ENCODE data around the gene FBXO46. TPM values are rescaled to one million over a fixed set of nuclear protein-coding genes. Genes with fewer than 3 reads are reported as not detected.

FBXO46 gene
- total RNA-seq, 1 experiment from 2014 or later, result 12.8 TPM

- H3K27ac ChIP-seq (ENCODE audit: low read length), result no peak overlapping the region
- H3K4me2 ChIP-seq (ENCODE audit: low read length), result no peak overlapping the region
- intact Hi-C loops (cut with micrococcal nuclease), result no loop called here
- no peaks in the 10 kb centered on the region for H3K9me3 ChIP-seq (ENCODE audit: low read length)
- no peak for TF ChIP-seq EZH2 (IDR thresholded peaks at IDR 0.05; ENCODE audit: low read length, unreplicated experiment)
- DNase-seq (no peak), ATAC-seq (no peak)
- no peaks in the 10 kb centered on the region for H4K20me1 ChIP-seq (ENCODE audit: low read length)
- no peaks in the 10 kb centered on the region for H3K9me2 ChIP-seq (replicated peaks; ENCODE audit: low read length)
- H2AFZ ChIP-seq (ENCODE audit: low read length), result no peak overlapping the region
- ChIA-PET POLR2A (ENCODE audit: unreplicated experiment) (no interaction called here), CTCF (no interaction called here)
- no peak overlapping the region for H3K9ac ChIP-seq (ENCODE audit: low read length)
- peaks cover 9% of the 10 kb centered on the region; the same call in 1 of the 2 replicates for H3K4me1 ChIP-seq (ENCODE audit: insufficient read depth, low read length)
- H3K79me2 ChIP-seq (ENCODE audit: low read length), result no peaks in the 10 kb centered on the region
- H3F3A ChIP-seq (ENCODE audit: low read length, unreplicated experiment), result no peaks in the 10 kb centered on the region
- H3K27me3 ChIP-seq (ENCODE audit: low read length), result no peaks in the 10 kb centered on the region
- H3K4me3 ChIP-seq (ENCODE audit: low read length), result no peak overlapping the region
- BruUV-seq (replicated peaks), result no TSS peak
- H3K36me3 ChIP-seq (ENCODE audit: low read depth, low read length), result no peaks in the 10 kb centered on the region
Observed at GRCh38 chr19:45763691-45764294, 33.1 kb upstream of the FBXO46 start.

GRCh38 chr19:45762870-45763631 is 32.4 kb upstream of the FBXO46 start:
- no peak overlapping the region for H3K27ac ChIP-seq (ENCODE audit: low read length)
- no peak for TF ChIP-seq CTCF (conservative IDR thresholded peaks at IDR 0.05; ENCODE audit: low read depth, low read length)
- TF ChIP-seq EZH2phosphoT487 (IDR thresholded peaks at IDR 0.05; ENCODE audit: borderline replicate concordance, low read length), result no peak
- TF ChIP-seq EZH2 (IDR thresholded peaks at IDR 0.05; ENCODE audit: low read length, unreplicated experiment), result no peak
- no peaks in the 10 kb centered on the region for H3K9me3 ChIP-seq (ENCODE audit: low read length)
- ATAC-seq, result no peak
- no peaks in the 10 kb centered on the region for H3K27me3 ChIP-seq (ENCODE audit: low read length)
- H3K4me2 ChIP-seq (ENCODE audit: low read length), result no peak overlapping the region
- intact Hi-C loops (cut with micrococcal nuclease), result no loop called here
- no peaks in the 10 kb centered on the region for H3K36me3 ChIP-seq (ENCODE audit: low read depth, low read length)
- no TSS peak for BruUV-seq (replicated peaks)
- H2AFZ ChIP-seq (ENCODE audit: low read length), result no peak overlapping the region
- no peaks in the 10 kb centered on the region for H3K9me2 ChIP-seq (replicated peaks; ENCODE audit: low read length)
- H3K9ac ChIP-seq (ENCODE audit: low read length), result no peak overlapping the region
- H3K4me1 ChIP-seq (ENCODE audit: insufficient read depth, low read length), result peaks cover 9% of the 10 kb centered on the region; the same call in 1 of the 2 replicates
- no peaks in the 10 kb centered on the region for H4K20me1 ChIP-seq (ENCODE audit: low read length)
- ChIA-PET POLR2A (ENCODE audit: unreplicated experiment) (no interaction called here), CTCF (no interaction called here)
- no peak for DNase-seq
- H3K4me3 ChIP-seq (ENCODE audit: low read length), result no peak overlapping the region
- H3F3A ChIP-seq (ENCODE audit: low read length, unreplicated experiment), result no peaks in the 10 kb centered on the region
- H3K79me2 ChIP-seq (ENCODE audit: low read length), result no peaks in the 10 kb centered on the region

GRCh38 chr19:45761714-45762113 is 31.0 kb upstream of the FBXO46 start:
- H4K20me1 ChIP-seq (ENCODE audit: low read length), result no peaks in the 10 kb centered on the region
- CTCF ChIA-PET, result no interaction called here
- H3K79me2 ChIP-seq (ENCODE audit: low read length), result no peaks in the 10 kb centered on the region
- no peak overlapping the region for H2AFZ ChIP-seq (ENCODE audit: low read length)
- H3F3A ChIP-seq (ENCODE audit: low read length, unreplicated experiment), result no peaks in the 10 kb centered on the region
- H3K4me3 ChIP-seq (ENCODE audit: low read length), result no peak overlapping the region
- ATAC-seq (no peak), DNase-seq (no peak)
- H3K4me2 ChIP-seq (ENCODE audit: low read length), result no peak overlapping the region
- TF ChIP-seq EZH2 (IDR thresholded peaks at IDR 0.05; ENCODE audit: low read length, unreplicated experiment) (no peak), EZH2phosphoT487 (IDR thresholded peaks at IDR 0.05; ENCODE audit: borderline replicate concordance, low read length) (no peak), CTCF (conservative IDR thresholded peaks at IDR 0.05; ENCODE audit: low read depth, low read length) (no peak)
- intact Hi-C loops (cut with micrococcal nuclease), result no loop called here
- H3K27ac ChIP-seq (ENCODE audit: low read length), result no peak overlapping the region
- H3K36me3 ChIP-seq (ENCODE audit: low read depth, low read length), result no peaks in the 10 kb centered on the region
- H3K4me1 ChIP-seq (ENCODE audit: insufficient read depth, low read length), result peaks cover 5% of the 10 kb centered on the region; the same call in 1 of the 2 replicates
- H3K9ac ChIP-seq (ENCODE audit: low read length), result no peak overlapping the region
- H3K9me2 ChIP-seq (replicated peaks; ENCODE audit: low read length), result no peaks in the 10 kb centered on the region
- H3K27me3 ChIP-seq (ENCODE audit: low read length), result no peaks in the 10 kb centered on the region
- no TSS peak for BruUV-seq (replicated peaks)
- POLR2A ChIA-PET (ENCODE audit: unreplicated experiment), result no interaction called here
- no peaks in the 10 kb centered on the region for H3K9me3 ChIP-seq (ENCODE audit: low read length)
